HUES6 (cell line): ENCODE measurements around the gene PCSK4.
"Not testable (repeated sequence)": the region's sequence is repeated elsewhere in the genome, so short reads cannot be mapped to it uniquely, and the experiment has no call there.

Experiments used
- H3K27ac ChIP-seq: 2 replicates; pipeline ENCODE4 v1.7.0; 2013; ENCODE audit warnings: low read depth, mild to moderate bottlenecking, low read length, inconsistent platforms
- H3K27me3 ChIP-seq: 2 replicates; pipeline ENCODE4 v1.6.1; 2013; ENCODE audit warnings: low read length; ENCODE audit not compliant: control insufficient read depth, insufficient read depth
- H3K36me3 ChIP-seq: 2 replicates; pipeline ENCODE4 v1.6.1; 2013; ENCODE audit warnings: low read length; ENCODE audit not compliant: control insufficient read depth, insufficient read depth
- H3K4me1 ChIP-seq: 2 replicates; pipeline ENCODE4 v1.6.1; 2013; ENCODE audit warnings: low read length; ENCODE audit not compliant: control insufficient read depth, insufficient read depth
- H3K4me3 ChIP-seq: 2 replicates; pipeline ENCODE4 v1.5.1; 2013; ENCODE audit warnings: low read depth, low read length
- H3K9ac ChIP-seq: one replicate; pipeline ENCODE4 v1.6.1; 2013; ENCODE audit warnings: mild to moderate bottlenecking, low read length
- H3K9me3 ChIP-seq: 2 replicates; pipeline ENCODE4 v1.6.1; 2013; ENCODE audit warnings: low read depth, low read length; ENCODE audit not compliant: control insufficient read depth, insufficient read depth

Gene PCSK4

DNA sequence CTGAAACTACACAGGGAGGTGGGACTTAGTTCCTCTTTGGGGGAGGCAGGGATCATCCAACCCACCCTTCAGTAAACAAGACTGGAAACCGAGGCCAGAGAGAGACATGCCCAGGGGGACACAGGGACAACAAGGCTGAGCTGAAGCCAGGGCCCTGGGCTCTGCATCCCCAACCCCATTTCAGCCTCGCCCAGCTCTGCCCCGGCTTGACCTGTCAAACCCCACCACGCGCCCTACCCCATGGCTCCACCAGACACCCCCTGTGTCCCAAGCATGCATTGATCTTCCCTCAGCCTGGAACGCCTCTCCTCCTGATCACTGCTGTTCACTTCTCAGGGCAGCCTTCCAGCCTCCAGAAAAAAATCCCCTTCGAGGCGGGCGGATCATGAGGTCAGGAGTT, 42.2 kb downstream of the PCSK4 start:
- Histone ChIP-seq H3K9me3 (no peaks in the 10 kb centered on the region), H3K9ac (no peak overlapping the region), H3K4me1 (peaks cover 26% of the 10 kb centered on the region; the same call in 1 of the 2 replicates), H3K27me3 (peaks cover 74% of the 10 kb centered on the region), H3K4me3 (no peak overlapping the region), H3K27ac (no peak overlapping the region), H3K36me3 (no peaks in the 10 kb centered on the region)

DNA sequence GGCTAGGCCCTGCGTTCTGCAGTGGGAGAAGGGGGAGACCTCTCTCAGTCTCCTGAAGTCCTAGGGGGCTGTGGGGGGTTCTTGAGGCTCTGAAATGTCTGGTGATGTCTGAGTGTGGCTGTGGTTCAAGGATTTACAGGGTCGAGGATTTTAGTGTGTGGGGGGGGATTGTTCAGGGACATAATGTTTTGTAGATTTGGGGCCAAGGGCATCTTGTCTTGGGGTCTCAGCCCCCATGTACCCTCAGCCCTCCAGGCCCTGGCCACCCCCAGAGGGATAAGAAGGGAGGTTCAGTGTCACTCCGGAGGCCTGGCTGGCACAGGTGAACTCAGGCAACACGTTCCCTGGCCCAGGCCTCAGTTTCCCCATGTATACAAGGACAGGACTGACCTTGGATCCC, 42.6 kb downstream of the PCSK4 start:
- H3K9me3 ChIP-seq: no peaks in the 10 kb centered on the region
- no peak overlapping the region for H3K9ac ChIP-seq
- H3K36me3 ChIP-seq: peaks cover 3% of the 10 kb centered on the region
- H3K4me1 ChIP-seq: peaks cover 21% of the 10 kb centered on the region; the same call in 1 of the 2 replicates
- H3K27ac ChIP-seq: no peak overlapping the region
- H3K4me3 ChIP-seq: no peak overlapping the region
- peaks cover 69% of the 10 kb centered on the region for H3K27me3 ChIP-seq

DNA sequence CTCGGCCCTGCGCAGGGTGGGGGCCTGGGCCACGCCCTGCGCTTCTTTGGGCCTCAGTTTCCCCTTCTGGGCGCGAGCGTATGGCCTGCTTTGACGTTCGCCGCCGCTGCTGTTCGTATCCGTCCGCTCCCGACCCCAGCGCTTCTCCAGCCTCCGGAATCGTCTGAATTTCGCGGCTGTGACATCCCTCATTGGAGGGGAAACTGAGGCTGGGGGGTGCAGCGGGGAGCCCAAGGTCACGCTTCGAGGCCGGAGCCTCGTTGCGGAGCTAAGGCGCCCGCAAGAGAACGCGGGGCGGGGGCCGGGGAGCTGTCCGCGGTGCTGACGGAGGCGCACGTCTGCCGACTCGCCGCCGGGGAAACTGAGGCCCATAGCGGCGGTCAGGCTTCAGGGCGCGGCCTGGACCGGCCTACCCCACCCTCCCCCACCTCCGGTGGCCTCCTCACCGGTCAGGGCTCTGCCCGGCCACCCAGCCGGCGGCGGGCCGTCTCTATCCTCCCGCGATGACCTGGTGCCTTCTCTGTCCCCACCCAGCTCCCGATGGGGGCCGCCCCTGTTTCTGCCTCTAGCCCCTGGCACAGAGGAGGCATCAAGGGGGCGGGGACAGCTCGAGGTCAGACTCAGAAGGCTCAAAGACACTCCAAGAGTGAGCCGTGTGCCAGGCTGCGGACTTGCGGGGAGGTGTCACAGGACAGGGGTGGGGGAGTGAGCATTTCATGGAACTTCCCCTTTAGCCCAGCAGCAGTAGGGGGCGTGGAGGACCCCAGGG, 43.3 kb downstream of the PCSK4 start:
- Histone ChIP-seq H3K4me3 (peak overlapping the region; percentile 75), H3K9ac (no peak overlapping the region), H3K36me3 (peaks cover 10% of the 10 kb centered on the region), H3K27ac (no peak overlapping the region), H3K9me3 (no peaks in the 10 kb centered on the region), H3K4me1 (peaks cover 17% of the 10 kb centered on the region; the same call in 1 of the 2 replicates), H3K27me3 (peaks cover 63% of the 10 kb centered on the region)

DNA sequence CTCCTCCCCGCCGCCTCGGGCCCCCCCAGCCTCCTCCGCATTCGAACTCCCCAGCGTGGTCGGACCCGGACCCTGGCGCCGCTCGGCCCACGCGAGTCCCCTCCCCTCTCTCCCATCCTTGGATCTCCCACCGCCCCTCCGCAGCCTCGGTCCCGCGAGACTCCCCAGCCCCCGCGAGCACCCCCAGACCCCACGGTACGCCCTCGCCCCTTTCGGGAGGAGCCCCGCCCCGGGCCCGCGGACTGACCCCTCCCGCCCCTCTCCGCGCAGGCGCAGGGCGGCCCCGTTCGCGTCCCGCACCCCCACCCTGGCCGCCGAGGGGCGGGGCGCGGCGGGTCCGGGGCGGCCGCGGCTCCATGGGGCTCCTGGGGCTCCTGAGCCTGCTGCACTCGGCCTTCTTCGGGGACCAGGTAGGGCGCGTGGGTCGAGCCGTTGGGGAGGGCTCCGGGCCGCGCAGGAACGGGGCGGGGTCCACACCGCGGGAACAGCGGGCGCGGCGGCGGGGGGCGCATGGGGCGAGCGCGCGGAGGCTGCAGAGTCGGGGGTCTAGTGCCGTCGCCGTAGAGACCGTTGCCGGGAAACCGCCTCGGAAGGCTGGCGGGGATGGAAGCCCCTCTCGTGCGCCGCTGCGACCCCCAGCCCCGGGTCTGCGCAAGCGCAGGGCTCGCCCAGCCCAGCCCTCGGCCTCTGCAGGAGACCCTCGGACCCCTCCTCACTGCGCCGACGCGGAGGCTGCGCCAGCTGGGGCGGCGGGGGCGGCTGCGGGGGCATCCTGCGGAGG, 44.0 kb downstream of the PCSK4 start:
- no peaks in the 10 kb centered on the region for H3K9me3 ChIP-seq
- H3K9ac ChIP-seq: no peak overlapping the region
- peaks cover 17% of the 10 kb centered on the region; the same call in 1 of the 2 replicates for H3K4me1 ChIP-seq
- H3K36me3 ChIP-seq: peaks cover 17% of the 10 kb centered on the region
- peak overlapping the region; percentile 75 for H3K4me3 ChIP-seq
- H3K27me3 ChIP-seq: peaks cover 55% of the 10 kb centered on the region
- no peak overlapping the region for H3K27ac ChIP-seq

DNA sequence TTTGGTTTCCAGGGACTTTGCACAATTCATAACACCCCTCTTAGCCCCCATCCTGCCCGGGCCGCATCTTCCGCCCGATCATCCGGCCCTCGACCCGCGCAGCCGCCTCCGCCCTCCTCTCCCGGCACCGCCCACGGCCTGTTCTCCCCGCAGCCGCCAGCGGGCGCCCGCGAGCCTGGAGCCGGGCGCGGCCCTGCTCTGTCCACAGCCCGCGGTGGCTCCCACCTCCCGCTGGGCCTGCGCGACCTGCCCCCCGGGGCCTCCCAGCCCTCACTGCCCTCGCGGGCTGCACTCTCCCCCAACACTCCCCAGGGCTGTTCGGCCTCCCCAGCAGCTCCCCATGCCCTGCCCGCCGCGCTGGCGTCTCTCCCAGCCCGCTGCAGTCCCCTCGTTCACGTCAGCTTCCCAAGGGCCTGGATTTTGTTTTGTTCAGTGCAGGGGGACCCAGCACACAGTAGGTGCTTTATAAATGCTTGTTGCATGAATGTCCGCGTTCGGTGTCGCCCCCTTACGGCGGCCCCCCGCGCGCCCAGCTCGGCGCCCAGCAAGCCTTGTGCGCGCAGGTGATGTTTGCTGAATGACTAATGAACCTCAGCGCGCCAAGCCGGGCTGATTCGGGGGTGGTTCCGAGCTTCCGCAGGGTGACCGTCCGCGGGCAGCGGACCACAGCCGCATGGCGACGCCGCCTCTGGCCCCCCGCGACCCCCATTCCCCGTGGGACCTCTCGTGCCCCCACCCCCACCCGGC, 44.8 kb downstream of the PCSK4 start:
- no peaks in the 10 kb centered on the region for H3K9me3 ChIP-seq
- H3K9ac ChIP-seq: peak overlapping the region; percentile 58
- H3K27ac ChIP-seq: no peak overlapping the region
- H3K4me1 ChIP-seq: peaks cover 17% of the 10 kb centered on the region; the same call in 1 of the 2 replicates
- peaks cover 48% of the 10 kb centered on the region for H3K27me3 ChIP-seq
- H3K4me3 ChIP-seq: peak overlapping the region; percentile 75
- H3K36me3 ChIP-seq: peaks cover 25% of the 10 kb centered on the region

DNA sequence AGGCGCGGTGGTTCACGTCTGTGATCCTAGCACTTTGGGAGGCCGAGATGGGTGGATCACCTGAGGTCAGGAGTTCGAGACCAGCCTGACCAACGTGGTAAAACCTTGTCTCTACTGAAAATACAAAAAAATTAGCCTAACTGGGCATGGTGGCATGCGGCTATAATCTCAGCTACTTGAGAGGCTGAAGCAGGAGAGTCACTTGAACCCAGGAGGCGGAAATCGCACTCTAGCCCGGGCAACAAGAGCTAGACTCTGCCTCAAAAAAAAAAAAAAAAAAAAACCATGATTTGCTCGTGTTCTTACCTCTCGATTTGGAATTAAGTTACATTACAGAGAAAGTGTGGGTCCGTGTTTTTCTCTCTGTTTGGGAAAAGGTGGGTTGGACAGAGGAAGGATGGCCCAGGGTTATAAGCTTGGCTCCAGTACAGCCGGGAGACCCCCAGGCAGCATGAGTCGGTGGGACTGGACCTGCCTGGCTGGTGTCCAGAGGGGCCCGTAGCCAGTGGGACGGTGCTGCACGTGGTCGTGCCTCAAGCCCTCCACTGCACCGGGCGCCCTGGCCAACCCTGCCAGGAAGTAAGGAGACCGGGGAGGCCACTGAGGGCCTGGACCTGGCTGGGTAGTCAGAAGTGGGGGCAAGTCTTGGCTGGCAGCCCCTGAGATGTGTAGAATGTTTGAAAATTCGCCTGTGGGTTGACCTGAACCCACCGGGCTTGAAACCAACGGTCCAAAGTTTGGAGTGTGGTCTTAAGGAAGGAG, 48.3 kb downstream of the PCSK4 start:
- no peak overlapping the region for H3K4me3 ChIP-seq
- H3K9ac ChIP-seq: no peak overlapping the region
- H3K9me3 ChIP-seq: no peaks in the 10 kb centered on the region
- H3K4me1 ChIP-seq: peaks cover 18% of the 10 kb centered on the region
- H3K36me3 ChIP-seq: peaks cover 36% of the 10 kb centered on the region
- H3K27me3 ChIP-seq: peaks cover 13% of the 10 kb centered on the region
- no peak overlapping the region for H3K27ac ChIP-seq

DNA sequence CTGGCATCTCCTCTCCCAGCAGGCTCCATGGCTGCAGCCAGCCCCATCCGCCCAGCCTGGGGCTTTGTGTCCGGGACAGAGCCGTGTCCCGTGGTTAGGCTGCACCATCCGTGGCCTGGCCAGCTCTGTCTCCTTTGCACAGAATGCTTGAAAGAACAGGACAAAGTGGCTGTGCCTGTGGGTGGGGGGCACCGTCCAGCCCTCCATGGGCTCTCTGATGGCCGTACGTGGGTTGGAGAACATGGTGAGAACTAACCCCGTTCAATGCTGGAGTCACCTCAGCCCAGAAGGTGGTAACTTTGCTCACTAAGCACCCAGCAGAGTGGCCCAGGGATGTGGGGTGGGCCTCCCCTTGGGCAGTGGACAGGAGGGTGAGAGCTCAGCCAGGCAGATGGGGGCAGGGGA, 49.1 kb downstream of the PCSK4 start:
- Histone ChIP-seq H3K9me3 (no peaks in the 10 kb centered on the region), H3K4me3 (no peak overlapping the region), H3K9ac (peak overlapping the region; percentile 34), H3K27me3 (peaks cover 5% of the 10 kb centered on the region), H3K36me3 (peaks cover 36% of the 10 kb centered on the region), H3K4me1 (peaks cover 15% of the 10 kb centered on the region), H3K27ac (no peak overlapping the region)

DNA sequence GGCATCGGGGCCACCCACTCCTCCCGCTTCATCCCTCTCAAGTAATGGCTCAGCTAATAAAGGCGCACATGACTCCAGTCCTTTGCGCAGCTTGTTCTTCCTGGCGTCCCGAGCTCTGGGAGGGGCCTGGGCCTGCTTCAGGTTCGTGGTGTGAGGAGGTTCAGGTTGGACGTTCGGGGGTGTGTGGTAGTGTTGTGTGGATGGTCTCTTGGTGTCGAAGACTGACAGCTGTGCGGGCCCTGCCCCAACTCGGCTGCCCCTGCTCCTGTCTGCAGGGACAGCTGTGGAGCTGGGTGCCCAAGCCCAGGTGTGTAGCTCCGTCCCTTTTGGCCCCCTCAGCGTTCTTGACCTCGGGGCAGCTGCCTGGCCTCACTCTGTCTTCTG, 49.7 kb downstream of the PCSK4 start:
- H3K27ac ChIP-seq: no peak overlapping the region
- H3K27me3 ChIP-seq: peaks cover 2% of the 10 kb centered on the region
- H3K36me3 ChIP-seq: peaks cover 38% of the 10 kb centered on the region
- no peaks in the 10 kb centered on the region for H3K9me3 ChIP-seq
- H3K9ac ChIP-seq: peak overlapping the region; percentile 34
- 0 out of 2 replicates have a peak overlapping the region, but pooled peaks have one; percentile 95 for H3K4me3 ChIP-seq
- H3K4me1 ChIP-seq: peaks cover 14% of the 10 kb centered on the region

DNA sequence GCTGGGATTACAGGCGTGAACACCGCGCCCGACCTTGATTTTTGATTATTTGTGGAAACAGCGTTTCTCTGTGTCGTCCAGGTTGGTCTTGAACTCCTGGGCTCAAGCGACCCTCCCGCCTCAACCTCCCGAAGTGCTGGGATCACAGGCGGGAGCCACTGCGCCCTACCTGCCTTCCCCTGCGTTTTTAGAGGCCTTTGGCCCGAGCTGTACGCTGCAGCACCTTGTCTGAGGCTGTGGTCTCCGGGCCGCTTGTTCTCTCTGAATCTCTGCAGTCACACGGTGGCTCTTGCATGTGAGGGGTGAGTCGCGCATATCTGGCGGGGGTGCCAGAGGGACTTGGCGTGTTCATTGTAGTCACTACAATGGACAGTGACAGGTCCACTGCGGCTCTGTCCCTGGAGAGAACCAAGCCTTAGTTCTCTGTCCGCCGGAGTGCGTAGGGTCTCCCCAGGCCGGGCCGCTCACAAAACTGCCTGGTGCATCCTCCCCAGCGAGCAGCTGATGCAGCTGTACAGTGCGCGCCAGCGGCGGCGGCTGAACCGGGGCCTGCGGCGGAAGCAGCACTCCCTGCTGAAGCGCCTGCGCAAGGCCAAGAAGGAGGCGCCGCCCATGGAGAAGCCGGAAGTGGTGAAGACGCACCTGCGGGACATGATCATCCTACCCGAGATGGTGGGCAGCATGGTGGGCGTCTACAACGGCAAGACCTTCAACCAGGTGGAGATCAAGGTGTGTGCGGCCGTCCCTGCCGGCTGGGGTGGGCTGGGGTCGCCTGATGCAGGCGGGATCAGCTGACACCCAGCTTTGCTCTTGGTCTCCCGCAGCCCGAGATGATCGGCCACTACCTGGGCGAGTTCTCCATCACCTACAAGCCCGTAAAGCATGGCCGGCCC, 50.4 kb downstream of the PCSK4 start:
- Histone ChIP-seq H3K36me3 (peaks cover 40% of the 10 kb centered on the region), H3K4me3 (peak overlapping the region; percentile 95), H3K9ac (peak overlapping the region; percentile 97), H3K4me1 (peaks cover 12% of the 10 kb centered on the region)
- not testable (repeated sequence) for H3K9me3 ChIP-seq, H3K27me3 ChIP-seq, H3K27ac ChIP-seq
